HepG2 (cell line): Measurements from ENCODE around the gene RRP9. TPM values are rescaled to one million over a fixed set of nuclear protein-coding genes. Genes with fewer than 3 reads are reported as not detected.

Source experiments
- ATAC-seq: fragments of 200-7000 bp; cut with Tn5 transposase; 3 replicates; pipeline ENCODE4 v1.9.1; 2020; ENCODE audit warnings: mild to moderate bottlenecking, moderate library complexity
- BruUV-seq: library from RNA; stranded (reverse); fragments of 400-500 nt; replicated peaks from 2 replicates; lab custom pipeline; 2021; lab: Mats Ljungman, UMichigan
- CTCF ChIA-PET: fragments of 300-600 bp; formaldehyde crosslinking; extraction: SDS; loops from one replicate; lab custom pipeline; 2021; ENCODE audit warnings: low total read pairs, inconsistent platforms, low intra/inter-chr PET ratio; lab: Yijun Ruan, JAX
- POLR2A ChIA-PET: fragments of 350-600 bp; sonication (Branson Sonifier 250); formaldehyde crosslinking; loops from one replicate; lab custom pipeline; 2020; ENCODE audit warnings: antibody characterized with exemption, inconsistent platforms; lab: Yijun Ruan, JAX
- DNase-seq: peaks from one replicate; pipeline ENCODE4 v3.0.0-alpha.2; 2015; ENCODE audit warnings: low spot score
- FAIRE-seq: peaks from 3 replicates; lab custom pipeline; 2011; peaks lifted over from hg19 to GRCh38; lab: Jason Lieb, UNC
- H2AFZ ChIP-seq: one replicate; pipeline ENCODE4 v1.6.1; 2011; ENCODE audit warnings: low read length, inconsistent platforms
- H3K27ac ChIP-seq: fragments of 300-600 bp; 3 replicates; pipeline ENCODE4 v1.8.0; 2011; ENCODE audit warnings: mixed run types, mild to moderate bottlenecking, mixed read lengths, low read length, inconsistent platforms; ENCODE audit not compliant: insufficient read depth; ENCODE audit errors: extremely low read length
- H3K27me3 ChIP-seq, 2 experiments: fragments of 200-600 bp in 1 of 2; 2 replicates in 1 of 2; 3 replicates in 1 of 2; pipeline versions ENCODE4 v1.6.0 to v1.8.0; 2011; ENCODE audit warnings: low read length in 2 of 2, mild to moderate bottlenecking in 2 of 2, moderate library complexity in 2 of 2, inconsistent platforms in 1 of 2; ENCODE audit not compliant: insufficient read depth in 2 of 2, control insufficient read depth in 1 of 2
- H3K36me3 ChIP-seq, 2 experiments: fragments of 200-600 bp in 1 of 2; replicated peaks in 1 of 2; 2 replicates in 1 of 2; 3 replicates in 1 of 2; pipeline versions ENCODE4 v1.5.1 to v1.8.0; 2011; ENCODE audit warnings: low read length in 2 of 2, inconsistent platforms in 1 of 2; ENCODE audit not compliant: insufficient read depth in 2 of 2, control insufficient read depth in 1 of 2
- H3K4me1 ChIP-seq: 2 replicates; pipeline ENCODE4 v1.5.1; 2012; ENCODE audit warnings: low read length, inconsistent platforms; ENCODE audit not compliant: insufficient read depth
- H3K4me2 ChIP-seq: 2 replicates; pipeline ENCODE4 v1.6.0; 2011; ENCODE audit warnings: low read depth, low read length, inconsistent platforms
- H3K4me3 ChIP-seq, 3 experiments: fragments of 200-600 bp in 1 of 3; sonication (generic), shearing (Covaris generic) in 1 of 3; replicated peaks in 1 of 3; 2 replicates each; pipeline ENCODE4 v1.5.1; 2011 to 2016; ENCODE audit warnings: low read length in 3 of 3, inconsistent platforms in 2 of 3, low read depth in 2 of 3, mild to moderate bottlenecking in 2 of 3, control low read depth in 1 of 3, mixed read lengths in 1 of 3; ENCODE audit not compliant: insufficient read depth in 1 of 3
- H3K79me2 ChIP-seq: one replicate; pipeline ENCODE4 v1.6.1; 2011; ENCODE audit warnings: low read length, inconsistent platforms; ENCODE audit not compliant: insufficient read depth
- H3K9ac ChIP-seq: 2 replicates; pipeline ENCODE4 v1.6.0; 2011; ENCODE audit warnings: mild to moderate bottlenecking, low read depth, low read length, inconsistent platforms; ENCODE audit not compliant: insufficient read depth
- H3K9me3 ChIP-seq: 2 replicates; pipeline ENCODE4 v1.5.1; 2012; ENCODE audit warnings: mild to moderate bottlenecking, low read length
- H4K20me1 ChIP-seq: 2 replicates; pipeline ENCODE4 v1.6.0; 2011; ENCODE audit warnings: inconsistent platforms, mild to moderate bottlenecking, low read length, moderate library complexity; ENCODE audit not compliant: insufficient read depth
- ATAD3A ChIP-seq: sonication (generic); formaldehyde crosslinking; IDR thresholded peaks from 2 replicates; pipeline ENCODE4 v1.4.0; 2020; ENCODE audit warnings: missing genetic modification reagents
- BCLAF1 ChIP-seq: fragments of 450-650 bp; IDR thresholded peaks from 2 replicates; pipeline ENCODE4 v1.6.1; 2017; ENCODE audit warnings: mild to moderate bottlenecking
- IKZF4 ChIP-seq: sonication (generic); formaldehyde crosslinking; IDR thresholded peaks from 2 replicates; pipeline ENCODE4 v1.5.1; 2020; ENCODE audit warnings: borderline replicate concordance, mild to moderate bottlenecking, low read depth, missing genetic modification reagents; ENCODE audit errors: not compliant biosample characterization
- KLF15 ChIP-seq: sonication (generic); formaldehyde crosslinking; IDR thresholded peaks from 2 replicates; pipeline ENCODE4 v1.8.1; 2023; ENCODE audit warnings: borderline replicate concordance, mild to moderate bottlenecking, inconsistent platforms, missing genetic modification reagents, mixed read lengths
- MEF2D ChIP-seq: sonication (generic); formaldehyde crosslinking; IDR thresholded peaks from 2 replicates; pipeline ENCODE4 v1.5.1; 2020; ENCODE audit warnings: mild to moderate bottlenecking, missing genetic modification reagents
- SNAPC5 ChIP-seq: sonication (generic); formaldehyde crosslinking; IDR thresholded peaks from 2 replicates; pipeline ENCODE4 v1.8.1; 2023; ENCODE audit warnings: mild to moderate bottlenecking, missing genetic modification reagents, borderline replicate concordance
- SUZ12 ChIP-seq: fragments of 150-350 bp; IDR thresholded peaks from 2 replicates; pipeline ENCODE4 v1.6.1; 2014; ENCODE audit warnings: low read depth, low read length
- TBP ChIP-seq: sonication (generic); formaldehyde crosslinking; IDR thresholded peaks from 2 replicates; pipeline ENCODE4 v1.5.0; 2020; ENCODE audit warnings: missing genetic modification reagents
- TCF7 ChIP-seq: sonication (generic); IDR thresholded peaks from 2 replicates; pipeline ENCODE4 v1.6.1; 2016; ENCODE audit warnings: antibody characterized with exemption, low read depth
- ZBTB25 ChIP-seq: IDR thresholded peaks from 2 replicates; pipeline ENCODE4 v1.6.1; 2018; ENCODE audit warnings: missing genetic modification reagents
- ZBTB34 ChIP-seq: sonication (generic); formaldehyde crosslinking; IDR thresholded peaks from 2 replicates; pipeline ENCODE4 v1.8.0; 2022; ENCODE audit warnings: mild to moderate bottlenecking, missing genetic modification reagents
- ZNF101 ChIP-seq: sonication (generic); formaldehyde crosslinking; IDR thresholded peaks from 2 replicates; pipeline ENCODE4 v1.4.0; 2020; ENCODE audit warnings: mild to moderate bottlenecking, low read depth, missing genetic modification reagents, borderline replicate concordance
- ZNF275 ChIP-seq: sonication (generic); formaldehyde crosslinking; IDR thresholded peaks from 2 replicates; pipeline ENCODE4 v1.8.0; 2022; ENCODE audit warnings: missing genetic modification reagents, mild to moderate bottlenecking, inconsistent platforms, borderline replicate concordance
- ZNF800 ChIP-seq: sonication (generic); formaldehyde crosslinking; IDR thresholded peaks from 2 replicates; pipeline ENCODE4 v1.4.0; 2020; ENCODE audit warnings: missing genetic modification reagents
- WGBS: methylation state at CpG from one replicate; pipeline ENCODE4 v1.1.6; 2017; ENCODE audit warnings: low lambda C conversion rate; 5-methylcytosine and 5-hydroxymethylcytosine counted together
- in situ Hi-C: cut with HindIII; loops from 2 replicates; pipeline ENCODE4 v1.10.0; 2017; ENCODE audit warnings: low pct_unique_long_range_greater_than_20kb; ENCODE audit not compliant: extremely low pct_ligation_motif_present
- intact Hi-C: fragments of 100-400 bp; cut with micrococcal nuclease; formaldehyde crosslinking; loops from one replicate; pipeline ENCODE4 v1.10.0; 2022; ENCODE audit not compliant: unreplicated experiment
- polyA plus RNA-seq, 8 experiments: library from polyadenylated mRNA; depleted of rRNA in 3 of 8; stranded (reverse) in 7 of 8; unstranded in 1 of 8; fragments of >200 nt; fragmentation: Illumina TruSeq in 4 of 8; extraction: Trizol in 4 of 8; gene quantifications; 2 replicates each; pipeline versions ENCODE4 v1.2.1 to v1.2.3, GENCODE V29; 2011 to 2016; ENCODE audit warnings: low read depth in 4 of 8, missing spikeins in 1 of 8, mixed read lengths in 1 of 8; ENCODE audit not compliant: insufficient read depth in 1 of 8
- total RNA-seq, 5 experiments: library from RNA; depleted of rRNA; stranded (reverse); fragments of >200 nt; fragmentation: Illumina TruSeq; extraction: Trizol; gene quantifications; 2 replicates each; pipeline ENCODE4 v1.2.3, GENCODE V29; 2016; ENCODE audit warnings: low read depth in 1 of 5

RRP9 gene
- total and polyA plus RNA-seq, 2 of the 13 experiments (the other 11 are each of a cell fraction or from before 2014, with no cell fraction given) = 14.8 to 44.0 TPM

- intact Hi-C loops = no loop called here
- H3K4me1 ChIP-seq = peaks cover 49% of the 10 kb centered on the region
- ATAC-seq = no peak
- no peak for TF ChIP-seq SUZ12
- TF ChIP-seq SNAPC5 = no peak
- no peak for TF ChIP-seq ATAD3A
- no peak for TF ChIP-seq ZNF275 (CRISPR knock-in tag)
- no peak for TF ChIP-seq TCF7
- no peak for TF ChIP-seq IKZF4 (CRISPR knock-in tag)
- TF ChIP-seq ZNF101 (CRISPR knock-in tag) = no peak
- TF ChIP-seq ZBTB34 (CRISPR knock-in tag) = no peak
- no peak for TF ChIP-seq KLF15 (CRISPR knock-in tag)
- no peak for TF ChIP-seq TBP (CRISPR knock-in tag)
- TF ChIP-seq MEF2D (CRISPR knock-in tag) = no peak
- no peak for TF ChIP-seq ZNF800 (CRISPR knock-in tag)
- TF ChIP-seq ZBTB25 (CRISPR knock-in tag) = no peak
- no peak for TF ChIP-seq BCLAF1
These were observed 45.9 kb upstream of the RRP9 start for GRCh38 chr3:51987568-51987967.

More at GRCh38 chr3:51987568-51987967, 45.9 kb upstream of the RRP9 start:
- Histone ChIP-seq H3K27me3 (no peaks in the 10 kb centered on the region), H3K27ac (no peak overlapping the region), H3K9ac (no peak overlapping the region), H2AFZ (no peak overlapping the region), H3K36me3 (peaks cover 0 to 1% of the 10 kb centered on the region in 2 experiments; a peak in 2 of 5 replicates), H3K79me2 (peaks cover 16% of the 10 kb centered on the region), H4K20me1 (no peaks in the 10 kb centered on the region; the same call in 1 of the 2 replicates), H3K4me3 (no peak overlapping the region), H3K9me3 (no peaks in the 10 kb centered on the region), H3K4me2 (no peak overlapping the region)
- CTCF ChIA-PET = no interaction called here
- in situ Hi-C loops = no loop called here
- FAIRE-seq = no peak
- no peak for DNase-seq
- POLR2A ChIA-PET = interaction anchor here (2.0 to 2.1 kb wide), 2 partner anchors 8 to 46 kb away, joined by 6 to 18 read pairs; partner anchors contain the start of genes PARP3, RPL29 and RRP9
- BruUV-seq = no TSS peak
- WGBS = 99% methylated on average over 6 of the region's 7 CpGs
